ENCODE data around the gene PACSIN1. TPM values are rescaled to one million over a fixed set of nuclear protein-coding genes. Genes with fewer than 3 reads are reported as not detected.

PACSIN1 gene, protein sequence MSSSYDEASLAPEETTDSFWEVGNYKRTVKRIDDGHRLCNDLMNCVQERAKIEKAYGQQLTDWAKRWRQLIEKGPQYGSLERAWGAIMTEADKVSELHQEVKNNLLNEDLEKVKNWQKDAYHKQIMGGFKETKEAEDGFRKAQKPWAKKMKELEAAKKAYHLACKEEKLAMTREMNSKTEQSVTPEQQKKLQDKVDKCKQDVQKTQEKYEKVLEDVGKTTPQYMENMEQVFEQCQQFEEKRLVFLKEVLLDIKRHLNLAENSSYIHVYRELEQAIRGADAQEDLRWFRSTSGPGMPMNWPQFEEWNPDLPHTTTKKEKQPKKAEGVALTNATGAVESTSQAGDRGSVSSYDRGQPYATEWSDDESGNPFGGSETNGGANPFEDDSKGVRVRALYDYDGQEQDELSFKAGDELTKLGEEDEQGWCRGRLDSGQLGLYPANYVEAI
- 1 to 10 TPM; 1.8 to 2.2 TPM for total RNA-seq

DNA sequence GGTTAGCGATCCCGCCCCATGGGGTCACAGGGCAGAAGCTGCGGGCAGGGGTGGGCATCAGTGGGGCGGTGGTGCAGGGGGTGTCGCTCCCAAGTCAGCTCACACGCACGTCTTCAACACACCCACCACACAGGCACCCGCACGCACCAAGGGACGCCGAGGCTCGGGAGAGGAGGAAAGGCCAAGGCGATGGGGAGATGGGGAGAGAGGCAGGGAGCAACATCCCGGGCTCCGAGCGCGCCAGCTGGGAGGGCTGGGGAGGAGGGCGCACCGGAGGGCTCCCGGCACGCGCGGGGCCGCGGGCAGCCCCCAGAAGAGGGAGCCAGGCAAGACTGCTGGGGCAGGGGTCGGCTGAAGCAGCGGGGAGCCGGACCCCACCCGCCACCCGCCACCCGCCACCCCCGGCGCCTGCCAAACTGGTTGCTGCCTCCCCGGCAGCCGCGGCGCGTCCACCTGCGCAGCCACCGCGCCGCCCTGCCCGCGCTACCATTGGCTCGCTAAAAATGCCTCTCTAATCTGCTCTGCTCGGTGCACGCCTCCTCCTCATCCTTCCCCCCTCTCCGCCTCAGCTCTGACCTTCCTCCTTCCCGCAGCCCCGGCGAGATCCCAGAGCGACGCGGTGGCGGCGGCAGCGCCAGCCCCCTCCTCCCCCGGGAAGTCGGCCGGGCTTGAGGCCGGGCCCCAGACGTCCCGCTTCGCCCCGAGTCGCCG lies at the start of gene PACSIN1:
Gene PACSIN1, plus strand, starts transcription at position 546 of the 711 bp plus-strand sequence. CDS start 60,230 bp downstream, outside the sequence.
- Mint-ChIP-seq H3K27me3 (peaks cover 37% of the 10 kb centered on the region), H3K9me3 (no peaks in the 10 kb centered on the region), H3K27ac (no peak within 1 kb of the TSS), H3K4me3 (no peak within 1 kb of the TSS), H3K36me3 (ENCODE audit: low read depth) (no peaks in the 10 kb centered on the region), H3K4me1 (peaks cover 5% of the 10 kb centered on the region)
- ChIA-PET POLR2A (interaction anchor here (0.6 kb wide), 1 partner anchor 50 kb away, joined by 3 read pairs; no protein-coding TSS in a partner anchor), CTCF (no interaction called here)
- DNase-seq, result no peak

GRCh38 chr6:34416877-34417371 lies 49.0 kb upstream of the PACSIN1 start:
- ChIA-PET CTCF (interaction anchor here (0.9 to 5.6 kb wide), 5 partner anchors 10 to 220 kb away, joined by 3 to 71 read pairs (median 5); partner anchors contain the start of genes NUDT3 and SMIM29), POLR2A (interaction anchor here (1.1 to 4.1 kb wide), 3 partner anchors 8 to 180 kb away, joined by 3 to 30 read pairs (median 9); partner anchors contain the start of genes HMGA1 and RPS10)
- H3K4me3 Mint-ChIP-seq, result no peak overlapping the region
- no peak overlapping the region for H3K27ac Mint-ChIP-seq
- no peaks in the 10 kb centered on the region for H3K9me3 Mint-ChIP-seq
- no peak for DNase-seq
- peaks cover 54% of the 10 kb centered on the region for H3K36me3 Mint-ChIP-seq (ENCODE audit: low read depth)
- peaks cover 24% of the 10 kb centered on the region for H3K4me1 Mint-ChIP-seq
- no peaks in the 10 kb centered on the region for H3K27me3 Mint-ChIP-seq

DNA sequence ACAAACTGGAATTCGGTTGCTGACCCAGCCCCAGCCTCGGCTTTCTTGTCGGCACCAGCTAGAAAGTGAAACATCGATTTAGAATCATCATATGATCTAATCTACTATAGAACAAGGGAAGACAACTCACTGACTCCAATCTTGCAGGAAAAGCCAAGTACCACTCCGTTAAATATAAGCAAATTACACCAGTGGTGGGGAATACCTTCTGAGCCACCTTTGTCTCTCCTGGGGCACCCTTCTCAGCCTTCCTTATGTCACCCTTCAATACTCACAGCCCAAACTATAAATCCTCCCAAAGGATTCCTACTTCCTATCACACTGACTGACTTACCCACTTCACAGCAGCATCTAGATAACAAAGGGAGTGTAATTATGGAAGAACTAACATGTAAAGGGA lies 47.5 kb upstream of the PACSIN1 start:
- POLR2A ChIA-PET, result interaction anchor here (1.6 kb wide), 1 partner anchor 170 kb away, joined by 4 read pairs; the partner anchor contains the start of gene SMIM29

DNA sequence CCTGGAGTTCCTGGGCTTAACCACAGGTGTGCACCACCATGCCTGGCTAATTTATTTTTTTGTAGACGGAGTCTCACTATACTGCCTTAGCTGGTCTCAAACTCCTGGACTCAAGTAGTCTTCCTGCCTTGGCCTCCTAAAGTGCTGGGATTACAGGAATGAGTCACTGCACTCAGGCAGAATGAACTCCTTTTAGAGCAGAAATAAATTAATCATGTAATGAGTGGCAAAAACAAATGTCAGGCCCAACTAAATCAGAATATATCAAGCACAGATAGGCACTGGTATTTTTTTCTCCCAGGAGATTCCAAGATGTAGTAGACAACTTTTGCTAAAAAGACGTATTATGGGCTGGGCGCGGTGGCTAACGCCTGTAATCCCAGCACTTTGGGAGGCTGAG lies 42.6 kb upstream of the PACSIN1 start:
- H3K27me3 Mint-ChIP-seq, result no peaks in the 10 kb centered on the region
- ChIA-PET POLR2A (interaction anchor here (1.0 to 3.7 kb wide), 5 partner anchors 8 to 464 kb away, joined by 3 to 30 read pairs (median 6); partner anchors contain the start of genes HMGA1, SMIM29 and TAF11), CTCF (interaction anchor here (1.3 to 4.7 kb wide), 2 partner anchors 8 to 174 kb away, joined by 7 to 24 read pairs; partner anchors contain the start of gene SMIM29)
- H3K4me3 Mint-ChIP-seq, result peak overlapping the region; percentile 38
- H3K4me1 Mint-ChIP-seq, result peaks cover 49% of the 10 kb centered on the region
- DNase-seq, result no peak
- no peak overlapping the region for H3K27ac Mint-ChIP-seq
- H3K9me3 Mint-ChIP-seq, result no peaks in the 10 kb centered on the region
- peaks cover 56% of the 10 kb centered on the region for H3K36me3 Mint-ChIP-seq (ENCODE audit: low read depth)

More for the DNA sequence above, 47.5 kb upstream of the PACSIN1 start:
- Mint-ChIP-seq H3K4me1 (peaks cover 32% of the 10 kb centered on the region), H3K4me3 (no peak overlapping the region), H3K27me3 (no peaks in the 10 kb centered on the region), H3K27ac (no peak overlapping the region), H3K36me3 (ENCODE audit: low read depth) (peaks cover 62% of the 10 kb centered on the region), H3K9me3 (no peaks in the 10 kb centered on the region)
- DNase-seq, result no peak
- CTCF ChIA-PET, result no interaction called here

DNA sequence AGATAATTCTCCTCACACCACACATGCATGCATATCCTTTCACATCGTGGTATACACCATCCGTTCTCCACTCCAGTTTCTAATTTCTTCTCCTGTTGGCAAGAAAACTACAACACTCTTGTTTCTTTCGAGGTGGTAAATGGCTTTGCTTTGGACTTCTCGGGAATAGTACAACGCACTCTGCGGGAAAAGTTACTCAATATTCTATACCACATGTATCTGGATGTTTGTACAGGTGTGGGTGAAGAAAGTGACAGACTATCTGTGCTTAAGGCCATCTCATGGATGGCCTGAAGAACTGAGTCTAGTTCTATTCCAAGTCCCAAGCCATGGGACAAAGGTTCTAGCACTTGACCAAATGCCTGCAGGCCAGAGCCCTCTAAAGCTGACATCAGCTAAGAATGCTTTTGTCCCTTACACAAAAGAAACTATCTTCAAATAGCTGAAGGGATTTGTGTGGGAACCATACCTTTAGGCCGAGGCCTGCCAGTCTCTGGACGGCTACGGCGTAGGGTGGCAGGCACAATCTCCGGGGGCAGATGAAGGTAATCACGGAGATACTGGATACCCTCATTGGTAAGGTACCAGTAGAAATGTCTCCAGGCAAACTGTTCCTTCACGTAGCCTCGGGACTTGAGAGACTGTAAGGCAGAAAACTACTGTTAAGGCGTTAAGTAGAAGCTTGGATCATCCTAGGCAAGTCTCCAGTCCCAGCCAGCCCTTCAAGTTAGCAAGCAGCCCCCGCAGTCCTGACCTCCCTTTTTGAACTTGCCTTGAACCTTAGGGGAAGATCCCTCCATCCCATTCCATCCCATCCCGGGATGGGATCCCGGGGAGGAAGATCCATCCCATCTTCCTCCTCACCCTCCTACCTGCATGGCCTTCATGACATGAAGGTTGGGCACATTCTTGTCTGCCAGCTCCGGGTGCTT lies 41.4 kb upstream of the PACSIN1 start:
- ChIA-PET POLR2A (interaction anchor here (0.6 to 3.7 kb wide), 15 partner anchors 9 to 463 kb away, joined by 3 to 30 read pairs (median 4); partner anchors contain the start of genes HMGA1, SMIM29 and TAF11), CTCF (interaction anchor here (1.3 to 4.7 kb wide), 2 partner anchors 10 to 175 kb away, joined by 7 to 24 read pairs; partner anchors contain the start of gene SMIM29)
- Mint-ChIP-seq H3K27ac (peak overlapping the region; percentile 93), H3K27me3 (peaks cover 5% of the 10 kb centered on the region), H3K4me1 (peaks cover 45% of the 10 kb centered on the region), H3K4me3 (peak overlapping the region; percentile 97), H3K36me3 (ENCODE audit: low read depth) (peaks cover 50% of the 10 kb centered on the region), H3K9me3 (no peaks in the 10 kb centered on the region)
- DNase-seq, result no peak

DNA sequence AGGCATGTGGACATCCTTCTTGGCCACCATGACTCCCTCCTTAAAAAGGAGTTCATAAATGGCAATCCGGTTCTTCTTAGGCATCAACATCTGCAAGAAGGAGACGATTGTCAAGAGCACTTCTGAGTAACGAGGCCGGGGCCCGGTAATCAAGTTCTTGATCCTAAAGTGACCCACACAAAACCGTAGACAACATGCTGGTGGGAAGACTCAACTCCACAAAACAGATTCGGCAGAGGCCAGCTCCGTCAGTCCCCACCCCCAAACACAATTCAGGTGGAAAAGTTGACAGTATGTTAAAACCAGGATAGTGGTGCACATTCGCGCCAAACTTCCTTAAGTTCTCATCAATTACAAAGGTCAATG lies 40.8 kb upstream of the PACSIN1 start:
- POLR2A ChIA-PET, result interaction anchor here (0.6 to 3.7 kb wide), 16 partner anchors 10 to 463 kb away, joined by 3 to 30 read pairs (median 4); partner anchors contain the start of genes HMGA1, NUDT3, SMIM29 and TAF11

GRCh38 chr6:34425498-34426410 lies 40.1 kb upstream of the PACSIN1 start, which contains the start of gene RPS10:
RPS10 (minus strand) TSS chr6:34426069; CDS start chr6:34425221, 848 bp downstream.
- Mint-ChIP-seq H3K4me1 (peaks cover 40% of the 10 kb centered on the region), H3K9me3 (no peaks in the 10 kb centered on the region), H3K36me3 (ENCODE audit: low read depth) (peaks cover 40% of the 10 kb centered on the region), H3K4me3 (peak within 1 kb of the TSS; percentile 97), H3K27me3 (peaks cover 8% of the 10 kb centered on the region), H3K27ac (peak within 1 kb of the TSS; percentile 93)
- POLR2A ChIA-PET, result interaction anchor here (0.6 to 3.7 kb wide), 21 partner anchors 10 to 462 kb away, joined by 3 to 30 read pairs (median 5); partner anchors contain the start of genes BLTP3A, HMGA1, NUDT3 and SMIM29
- peak; percentile 90 for DNase-seq
- CTCF ChIA-PET, result interaction anchor here (0.5 to 4.7 kb wide), 8 partner anchors 8 to 230 kb away, joined by 3 to 24 read pairs (median 4); partner anchors contain the start of genes NUDT3 and SMIM29

More for the DNA sequence above, 40.8 kb upstream of the PACSIN1 start:
- peaks cover 41% of the 10 kb centered on the region for H3K4me1 Mint-ChIP-seq
- no peaks in the 10 kb centered on the region for H3K9me3 Mint-ChIP-seq
- peak overlapping the region; percentile 97 for H3K4me3 Mint-ChIP-seq
- peak overlapping the region; percentile 93 for H3K27ac Mint-ChIP-seq
- H3K36me3 Mint-ChIP-seq (ENCODE audit: low read depth), result peaks cover 45% of the 10 kb centered on the region
- H3K27me3 Mint-ChIP-seq, result peaks cover 5% of the 10 kb centered on the region
- CTCF ChIA-PET, result interaction anchor here (1.0 to 4.7 kb wide), 2 partner anchors 11 to 176 kb away, joined by 3 to 24 read pairs; partner anchors contain the start of gene SMIM29
- DNase-seq, result peak; percentile 23

DNA sequence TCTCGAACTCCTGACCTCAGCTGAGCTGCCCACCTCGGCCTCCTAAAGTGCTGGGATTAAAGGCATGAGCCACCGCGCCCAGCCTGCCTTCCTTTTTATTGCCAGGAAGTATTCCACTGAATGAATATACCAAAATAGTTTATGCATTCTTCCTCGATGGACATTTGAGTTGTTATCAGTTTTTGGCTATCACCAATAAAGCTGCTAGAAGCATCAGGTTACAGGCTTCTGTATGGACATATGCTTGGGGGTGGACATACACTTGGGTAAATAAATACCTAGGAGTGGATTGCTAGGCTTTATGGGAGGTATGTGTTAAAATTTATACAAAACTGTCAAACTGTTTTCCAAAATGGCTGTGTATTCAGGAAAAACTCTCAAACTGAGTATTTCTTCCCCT lies 30.0 kb upstream of the PACSIN1 start:
- no peak for DNase-seq
- no peaks in the 10 kb centered on the region for H3K36me3 Mint-ChIP-seq (ENCODE audit: low read depth)
- H3K9me3 Mint-ChIP-seq, result peaks cover 3% of the 10 kb centered on the region
- ChIA-PET POLR2A (no interaction called here), CTCF (no interaction called here)
- peaks cover 1% of the 10 kb centered on the region for H3K27me3 Mint-ChIP-seq
- H3K27ac Mint-ChIP-seq, result no peak overlapping the region
- H3K4me1 Mint-ChIP-seq, result no peaks in the 10 kb centered on the region
- no peak overlapping the region for H3K4me3 Mint-ChIP-seq

- ChIA-PET POLR2A (no interaction called here), CTCF (no interaction called here)
- peaks cover 1% of the 10 kb centered on the region for H3K27me3 Mint-ChIP-seq
- no peak overlapping the region for H3K27ac Mint-ChIP-seq
- H3K4me3 Mint-ChIP-seq, result no peak overlapping the region
- no peak for DNase-seq
- peaks cover 3% of the 10 kb centered on the region for H3K9me3 Mint-ChIP-seq
- H3K36me3 Mint-ChIP-seq (ENCODE audit: low read depth), result no peaks in the 10 kb centered on the region
- no peaks in the 10 kb centered on the region for H3K4me1 Mint-ChIP-seq
Measured at GRCh38 chr6:34436803-34437643, 28.9 kb upstream of the PACSIN1 start.

DNA sequence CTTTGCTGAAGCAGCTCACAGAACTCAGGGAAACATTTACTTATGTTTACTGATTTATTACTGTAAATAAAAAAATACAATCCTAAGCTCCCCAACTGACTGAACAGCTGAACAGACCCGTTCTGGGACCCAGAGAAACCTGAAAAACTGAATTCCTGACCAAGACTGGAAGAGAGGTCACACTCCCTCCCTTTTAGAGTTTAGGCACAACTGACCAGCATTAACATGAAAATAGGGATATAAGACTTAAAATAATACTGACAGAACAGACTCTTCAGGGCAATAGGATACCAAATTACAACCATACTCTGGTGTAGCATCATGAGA lies 28.3 kb upstream of the PACSIN1 start:
- no peak for DNase-seq
- H3K27ac Mint-ChIP-seq, result no peak overlapping the region
- H3K9me3 Mint-ChIP-seq, result peaks cover 3% of the 10 kb centered on the region
- H3K36me3 Mint-ChIP-seq (ENCODE audit: low read depth), result no peaks in the 10 kb centered on the region
- H3K4me1 Mint-ChIP-seq, result no peaks in the 10 kb centered on the region
- no peak overlapping the region for H3K4me3 Mint-ChIP-seq
- H3K27me3 Mint-ChIP-seq, result peaks cover 1% of the 10 kb centered on the region
- ChIA-PET POLR2A (no interaction called here), CTCF (no interaction called here)

Data from activated CD4-positive, alpha-beta memory T cell treated with anti-CD3 and anti-CD28 coated beads, Interleukin-2, amount 10 ng/mL, durations not matched to agents 7 days and 5 days (primary cell).